ENCODE results near the gene RETN. TPM values are rescaled to one million over a fixed set of nuclear protein-coding genes. Genes with fewer than 3 reads are reported as not detected.

RETN gene
- total RNA-seq, 4 donors from 2014 or later = not detected

DNA sequence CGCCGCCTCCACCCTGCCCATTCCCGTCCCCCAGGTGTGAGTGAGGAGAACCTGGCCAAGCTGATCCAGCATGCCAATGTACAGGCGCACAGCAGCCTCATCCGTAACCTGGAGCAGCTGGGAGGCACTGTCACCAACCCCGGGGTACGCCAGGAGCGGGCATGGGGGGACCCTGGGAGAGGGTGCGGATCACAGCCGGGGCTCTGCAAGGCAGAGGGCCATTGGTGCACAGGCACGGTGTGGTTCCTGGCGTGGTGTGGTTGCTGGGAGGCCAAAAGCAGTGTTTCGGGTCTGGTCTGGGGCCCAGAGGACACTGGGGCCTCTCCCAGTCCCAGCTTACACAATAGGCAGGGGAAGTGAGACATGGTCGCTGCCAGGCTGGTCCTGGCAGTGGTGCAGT is 23.7 kb upstream of the RETN start:
- Histone ChIP-seq H3K9me3 (no peaks in the 10 kb centered on the region), H3K27ac (no peak overlapping the region), H3K4me1 (no peaks in the 10 kb centered on the region), H3K36me3 (no peaks in the 10 kb centered on the region), H3K27me3 (no peaks in the 10 kb centered on the region), H3K4me3 (no peak overlapping the region)
- TF ChIP-seq, protein P1, sequence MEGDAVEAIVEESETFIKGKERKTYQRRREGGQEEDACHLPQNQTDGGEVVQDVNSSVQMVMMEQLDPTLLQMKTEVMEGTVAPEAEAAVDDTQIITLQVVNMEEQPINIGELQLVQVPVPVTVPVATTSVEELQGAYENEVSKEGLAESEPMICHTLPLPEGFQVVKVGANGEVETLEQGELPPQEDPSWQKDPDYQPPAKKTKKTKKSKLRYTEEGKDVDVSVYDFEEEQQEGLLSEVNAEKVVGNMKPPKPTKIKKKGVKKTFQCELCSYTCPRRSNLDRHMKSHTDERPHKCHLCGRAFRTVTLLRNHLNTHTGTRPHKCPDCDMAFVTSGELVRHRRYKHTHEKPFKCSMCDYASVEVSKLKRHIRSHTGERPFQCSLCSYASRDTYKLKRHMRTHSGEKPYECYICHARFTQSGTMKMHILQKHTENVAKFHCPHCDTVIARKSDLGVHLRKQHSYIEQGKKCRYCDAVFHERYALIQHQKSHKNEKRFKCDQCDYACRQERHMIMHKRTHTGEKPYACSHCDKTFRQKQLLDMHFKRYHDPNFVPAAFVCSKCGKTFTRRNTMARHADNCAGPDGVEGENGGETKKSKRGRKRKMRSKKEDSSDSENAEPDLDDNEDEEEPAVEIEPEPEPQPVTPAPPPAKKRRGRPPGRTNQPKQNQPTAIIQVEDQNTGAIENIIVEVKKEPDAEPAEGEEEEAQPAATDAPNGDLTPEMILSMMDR (IDR thresholded peaks at IDR 0.05) = no peak
- TF ChIP-seq POLR2A (IDR thresholded peaks at IDR 0.05) = no peak
- intact Hi-C loops (cut with DNase I; ENCODE audit: low total_unique reads) = no loop called here
- no peak for DNase-seq

DNA sequence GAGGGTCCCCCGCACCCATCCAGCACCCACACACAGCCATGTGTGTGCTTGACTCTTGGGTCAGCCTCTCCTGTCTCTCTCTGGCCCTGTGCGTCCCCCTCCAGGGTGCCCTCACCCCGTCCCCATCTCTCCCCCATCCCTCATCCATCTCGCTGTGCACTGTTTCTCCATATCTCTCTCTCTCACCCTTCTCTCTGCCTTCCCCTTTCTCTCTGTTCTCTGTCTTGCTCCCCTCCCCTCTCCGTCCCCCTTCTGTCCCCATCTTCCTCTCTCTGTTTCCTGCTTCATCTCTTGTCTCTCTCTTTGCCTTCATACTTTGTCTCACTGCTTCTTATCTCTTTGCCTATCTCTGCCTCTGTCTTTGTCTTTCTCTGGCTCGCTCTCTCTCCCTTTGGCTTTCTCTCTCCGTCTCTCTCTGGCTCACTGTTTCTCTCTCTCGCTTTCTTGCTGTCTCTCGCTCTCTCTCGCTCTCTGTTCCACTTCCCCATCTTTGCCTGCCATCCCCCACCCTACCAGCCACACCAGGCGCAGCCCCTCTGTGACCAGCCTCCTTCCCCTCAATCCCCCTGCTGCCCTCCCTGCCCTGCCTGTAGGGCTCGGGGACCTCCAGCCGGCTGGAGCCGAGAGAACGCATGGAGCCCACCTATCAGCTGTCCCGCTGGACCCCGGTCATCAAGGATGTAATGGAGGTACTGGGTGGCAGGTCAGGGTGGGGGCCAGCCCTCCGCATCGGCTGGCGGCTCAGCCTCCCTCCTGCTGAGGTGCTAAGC is 23.0 kb upstream of the RETN start:
- H3K27ac ChIP-seq = no peak overlapping the region
- no peaks in the 10 kb centered on the region for H3K27me3 ChIP-seq
- H3K4me1 ChIP-seq = no peaks in the 10 kb centered on the region
- intact Hi-C loops (cut with DNase I; ENCODE audit: low total_unique reads) = no loop called here
- H3K4me3 ChIP-seq = no peak overlapping the region
- H3K36me3 ChIP-seq = no peaks in the 10 kb centered on the region
- DNase-seq = no peak
- H3K9me3 ChIP-seq = no peaks in the 10 kb centered on the region
- TF ChIP-seq, protein P1 (IDR thresholded peaks at IDR 0.05) = no peak
- no peak for TF ChIP-seq POLR2A (IDR thresholded peaks at IDR 0.05)

DNA sequence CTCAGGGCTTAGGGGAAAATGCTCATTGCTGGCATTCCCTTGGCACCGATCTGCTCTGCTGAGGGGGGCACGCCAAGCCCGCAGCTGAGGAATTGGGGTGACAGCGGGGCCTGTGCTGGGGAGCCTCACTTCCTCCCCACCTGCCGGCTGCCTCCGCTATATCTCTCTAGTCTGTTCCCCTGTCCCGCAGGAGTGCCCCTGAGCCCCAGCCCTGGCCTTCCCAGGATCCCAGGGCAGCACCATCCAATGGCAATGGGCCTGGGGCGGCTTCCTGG is 22.5 kb upstream of the RETN start:
- DNase-seq = no peak
- intact Hi-C loops (cut with DNase I; ENCODE audit: low total_unique reads) = no loop called here
- no peak overlapping the region for H3K4me3 ChIP-seq
- peaks cover 0 to 3% of the 10 kb centered on the region in 2 donors for H3K27me3 ChIP-seq
- H3K9me3 ChIP-seq = no peaks in the 10 kb centered on the region
- no peaks in the 10 kb centered on the region for H3K36me3 ChIP-seq
- H3K27ac ChIP-seq = no peak overlapping the region
- TF ChIP-seq POLR2A (IDR thresholded peaks at IDR 0.05) = no peak
- TF ChIP-seq, protein P1 (IDR thresholded peaks at IDR 0.05) = no peak
- H3K4me1 ChIP-seq = no peaks in the 10 kb centered on the region

DNA sequence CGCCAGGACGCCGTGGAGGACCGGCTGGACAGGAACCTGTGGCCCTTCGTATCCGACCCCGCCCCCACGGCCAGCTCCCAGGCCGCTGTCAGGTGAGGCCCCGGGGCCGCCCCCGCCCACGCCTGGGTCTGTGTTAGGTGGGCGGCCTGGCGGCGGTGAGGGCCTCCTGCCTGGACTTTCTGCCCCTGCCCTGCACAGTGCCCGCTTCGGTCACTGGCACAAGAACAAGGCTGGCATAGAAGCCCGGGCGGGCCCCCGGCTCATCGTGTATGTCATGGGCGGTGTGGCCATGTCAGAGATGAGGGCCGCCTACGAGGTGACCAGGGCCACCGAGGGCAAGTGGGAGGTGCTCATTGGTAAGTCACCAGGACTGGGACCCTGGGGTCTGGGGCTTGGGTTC is 21.7 kb upstream of the RETN start:
- H3K9me3 ChIP-seq = no peaks in the 10 kb centered on the region
- H3K27ac ChIP-seq = no peak overlapping the region
- no peak overlapping the region for H3K4me3 ChIP-seq
- no peaks in the 10 kb centered on the region for H3K4me1 ChIP-seq
- TF ChIP-seq POLR2A (IDR thresholded peaks at IDR 0.05) = no peak
- no peaks in the 10 kb centered on the region for H3K36me3 ChIP-seq
- H3K27me3 ChIP-seq = peaks cover 0 to 7% of the 10 kb centered on the region in 2 donors
- DNase-seq = no peak
- intact Hi-C loops (cut with DNase I; ENCODE audit: low total_unique reads) = no loop called here

DNA sequence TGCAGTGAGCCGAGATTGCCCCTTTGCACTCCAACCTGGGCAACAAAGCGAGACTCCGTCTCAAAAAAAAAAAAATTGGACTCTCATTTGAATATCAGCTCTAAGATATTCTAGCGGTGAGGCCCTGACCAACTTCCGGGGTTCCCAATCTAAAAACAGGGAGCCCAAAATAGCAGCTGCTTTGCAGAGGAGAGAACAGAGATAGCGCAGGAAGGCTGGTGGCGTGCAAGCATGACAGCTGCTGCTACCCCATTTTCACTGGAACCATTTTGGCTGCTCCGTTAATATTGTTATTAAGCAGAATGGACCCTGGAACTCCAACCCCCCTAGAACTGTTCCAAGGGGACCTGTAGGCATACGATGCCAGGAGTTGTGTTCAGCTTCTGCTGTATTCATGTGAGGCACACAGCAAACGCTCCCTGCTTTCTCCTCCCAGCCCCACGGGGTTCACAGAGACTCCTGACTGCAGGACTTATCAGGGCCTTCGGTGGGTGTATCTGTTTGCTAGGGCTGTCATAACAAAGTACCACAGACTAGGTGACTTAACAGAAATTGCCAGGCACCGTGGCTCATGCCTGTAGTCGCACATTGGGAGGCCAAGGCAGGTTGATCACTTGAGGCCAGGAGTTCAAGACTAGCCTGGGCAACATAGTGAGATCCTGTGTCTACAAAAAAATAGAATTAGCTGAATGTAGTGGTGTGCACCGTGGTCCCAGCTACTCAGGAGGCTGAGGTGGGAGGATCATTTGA is 20.4 kb upstream of the RETN start:
- Histone ChIP-seq H3K36me3 (no peaks in the 10 kb centered on the region), H3K9me3 (no peaks in the 10 kb centered on the region), H3K27ac (no peak overlapping the region), H3K4me3 (no peak overlapping the region), H3K27me3 (peaks cover 0 to 7% of the 10 kb centered on the region in 2 donors), H3K4me1 (no peaks in the 10 kb centered on the region)
- TF ChIP-seq, protein P1 (IDR thresholded peaks at IDR 0.05) = no peak
- no peak for TF ChIP-seq POLR2A (IDR thresholded peaks at IDR 0.05)
- intact Hi-C loops (cut with DNase I; ENCODE audit: low total_unique reads) = no loop called here
- DNase-seq = no peak
